C4-2B (cell line): ENCODE measurements around the gene NDUFA13.

Source experiments
- ZFX ChIP-seq: fragments of 450-650 bp; IDR thresholded peaks from 2 replicates; pipeline ENCODE4 v1.6.1; 2017
- TF ChIP-seq, protein P1 (sequence below): fragments of 450-650 bp; conservative IDR thresholded peaks from 2 replicates; pipeline ENCODE4 v1.5.1; 2017; ENCODE audit warnings: mild to moderate bottlenecking

- TF ChIP-seq, protein P1, sequence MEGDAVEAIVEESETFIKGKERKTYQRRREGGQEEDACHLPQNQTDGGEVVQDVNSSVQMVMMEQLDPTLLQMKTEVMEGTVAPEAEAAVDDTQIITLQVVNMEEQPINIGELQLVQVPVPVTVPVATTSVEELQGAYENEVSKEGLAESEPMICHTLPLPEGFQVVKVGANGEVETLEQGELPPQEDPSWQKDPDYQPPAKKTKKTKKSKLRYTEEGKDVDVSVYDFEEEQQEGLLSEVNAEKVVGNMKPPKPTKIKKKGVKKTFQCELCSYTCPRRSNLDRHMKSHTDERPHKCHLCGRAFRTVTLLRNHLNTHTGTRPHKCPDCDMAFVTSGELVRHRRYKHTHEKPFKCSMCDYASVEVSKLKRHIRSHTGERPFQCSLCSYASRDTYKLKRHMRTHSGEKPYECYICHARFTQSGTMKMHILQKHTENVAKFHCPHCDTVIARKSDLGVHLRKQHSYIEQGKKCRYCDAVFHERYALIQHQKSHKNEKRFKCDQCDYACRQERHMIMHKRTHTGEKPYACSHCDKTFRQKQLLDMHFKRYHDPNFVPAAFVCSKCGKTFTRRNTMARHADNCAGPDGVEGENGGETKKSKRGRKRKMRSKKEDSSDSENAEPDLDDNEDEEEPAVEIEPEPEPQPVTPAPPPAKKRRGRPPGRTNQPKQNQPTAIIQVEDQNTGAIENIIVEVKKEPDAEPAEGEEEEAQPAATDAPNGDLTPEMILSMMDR, result no peak
- no peak for TF ChIP-seq ZFX
Measured at GRCh38 chr19:19520989-19521388, 5.0 kb downstream of the NDUFA13 start.
